ENCODE measurements around the gene NTM.

- TF ChIP-seq EZH2 (IDR thresholded peaks at IDR 0.05; ENCODE audit: insufficient read depth, poor library complexity, severe bottlenecking) (no peak), EZH2phosphoT487 (IDR thresholded peaks at IDR 0.05; ENCODE audit: insufficient read depth, low read depth) (no peak)
Observed at GRCh38 chr11:131412061-131412460, 41.6 kb downstream of the NTM start.

Measured in GM23248 (cell line).